Measurements from ENCODE around the gene COTL1. TPM values are rescaled to one million over a fixed set of nuclear protein-coding genes. Genes with fewer than 3 reads are reported as not detected.

Gene COTL1
- polyA plus RNA-seq, 1 of the 3 experiments (the other 2 are of a cell fraction): 91.6 TPM

GRCh38 chr16:84520725-84521496 is 97.0 kb downstream of the COTL1 start:
- Histone ChIP-seq H3K27ac (ENCODE audit: low read depth in 2 of 2, low read length in 1 of 2) (no peak overlapping the region), H4K20me1 (ENCODE audit: insufficient read depth) (no peaks in the 10 kb centered on the region), H2AFZ (ENCODE audit: low read depth) (no peak overlapping the region), H3K9me2 (no peaks in the 10 kb centered on the region), H3K4me1 (ENCODE audit: control insufficient read depth in 1 of 2, insufficient read depth in 2 of 2, low read depth in 1 of 2, low read length in 1 of 2) (peaks cover 0 to 6% of the 10 kb centered on the region in 2 experiments; a peak in 1 of 4 replicates), H3K9ac (no peak overlapping the region), H3K36me3 (replicated peaks in 1 of 2; ENCODE audit: control insufficient read depth in 1 of 2, insufficient read depth in 2 of 2, low read length in 1 of 2) (no peaks in the 10 kb centered on the region), H3K4me3 (ENCODE audit: low read depth in 2 of 2, low read length in 1 of 2) (no peak overlapping the region), H3K27me3 (ENCODE audit: insufficient read depth) (no peaks in the 10 kb centered on the region), H3F3A (replicated peaks; ENCODE audit: insufficient read depth) (peaks cover 13% of the 10 kb centered on the region), H3K79me2 (ENCODE audit: insufficient read depth) (no peaks in the 10 kb centered on the region), H3K4me2 (no peak overlapping the region), H3K9me3 (no peaks in the 10 kb centered on the region)
- no peak for TF ChIP-seq JUND (IDR thresholded peaks at IDR 0.05)
- TF ChIP-seq RAD21 (IDR thresholded peaks at IDR 0.05; ENCODE audit: low read length): no peak
- TF ChIP-seq TEAD4 (IDR thresholded peaks at IDR 0.05; ENCODE audit: borderline replicate concordance, insufficient read depth): no peak
- no peak for TF ChIP-seq CTCF (IDR thresholded peaks at IDR 0.05)
- no peak for TF ChIP-seq IRF3 (IDR thresholded peaks at IDR 0.05; ENCODE audit: low read depth, low read length)
- no peak for TF ChIP-seq EZH2phosphoT487 (IDR thresholded peaks at IDR 0.05; ENCODE audit: borderline replicate concordance, low read depth)
- TF ChIP-seq MAX (IDR thresholded peaks at IDR 0.05; ENCODE audit: low read depth): no peak
- no peak for TF ChIP-seq SMC3 (IDR thresholded peaks at IDR 0.05; ENCODE audit: low read depth, low read length)
- TF ChIP-seq ZBTB33 (IDR thresholded peaks at IDR 0.05; ENCODE audit: borderline replicate concordance, low read depth): no peak
- TF ChIP-seq MXI1 (IDR thresholded peaks at IDR 0.05; ENCODE audit: low read depth, low read length): no peak
- no peak for TF ChIP-seq MEF2A (IDR thresholded peaks at IDR 0.05; ENCODE audit: borderline replicate concordance, low read depth)
- TF ChIP-seq CHD2 (IDR thresholded peaks at IDR 0.05; ENCODE audit: low read length, partially characterized antibody): no peak
- TF ChIP-seq RXRA (IDR thresholded peaks at IDR 0.05; ENCODE audit: borderline replicate concordance, low read depth): no peak
- no peak for TF ChIP-seq NFIC (IDR thresholded peaks at IDR 0.05; ENCODE audit: borderline replicate concordance)
- 77% methylated on average over 17 of the region's 17 CpGs for WGBS (ENCODE audit: low lambda C conversion rate)
- CTCF ChIA-PET: interaction anchor here (0.9 to 3.8 kb wide), 4 partner anchors 9 to 218 kb away, joined by 3 to 18 read pairs (median 10); no protein-coding TSS in a partner anchor
- POLR2A ChIA-PET: interaction anchor here (0.7 kb wide), 1 partner anchor 52 kb away, joined by 3 read pairs; no protein-coding TSS in a partner anchor
- no peak for DNase-seq

Measured in SK-N-SH (cell line).